Sigmoid colon (tissue), 4 donors: Measurements from ENCODE around the gene TOMM7.

ENCODE experiments used
- CTCF ChIP-seq, 4 experiments: fragments of 450-650 bp in 3 of 4; fragments of 200-600 bp in 1 of 4; IDR thresholded peaks; one replicate each; pipeline ENCODE4 v1.5.1; 2016 to 2019; ENCODE audit warnings: antibody characterized with exemption in 4 of 4, mild to moderate bottlenecking in 3 of 4, moderate library complexity in 2 of 4
- EP300 ChIP-seq, 4 donors: sonication (generic); formaldehyde crosslinking; IDR thresholded peaks; one replicate each; pipeline ENCODE4 v1.6.1; 2017; ENCODE audit warnings: antibody characterized with exemption in 4 of 4
- POLR2A ChIP-seq, 2 donors: fragments of 450-650 bp; IDR thresholded peaks; one replicate each; pipeline ENCODE4 v1.6.1; 2016; ENCODE audit warnings: antibody characterized with exemption in 2 of 2, mild to moderate bottlenecking in 2 of 2, moderate library complexity in 2 of 2
- POLR2AphosphoS5 ChIP-seq, 4 donors: sonication (generic); formaldehyde crosslinking; IDR thresholded peaks; one replicate each; pipeline ENCODE4 v1.6.1; 2017; ENCODE audit warnings: antibody characterized with exemption in 4 of 4

- TF ChIP-seq CTCF (IDR thresholded peaks at IDR 0.05): no peak
- no peak for TF ChIP-seq EP300 (IDR thresholded peaks at IDR 0.05)
- no peak for TF ChIP-seq POLR2A (IDR thresholded peaks at IDR 0.05)
- TF ChIP-seq POLR2AphosphoS5 (IDR thresholded peaks at IDR 0.05): no peak
Measured at GRCh38 chr7:22799633-22800032, 23.0 kb downstream of the TOMM7 start.
